ENCODE data around the gene HACE1.
"Not testable (repeated sequence)": the region's sequence is repeated elsewhere in the genome, so short reads cannot be mapped to it uniquely, and the experiment has no call there.

HACE1 gene

DNA sequence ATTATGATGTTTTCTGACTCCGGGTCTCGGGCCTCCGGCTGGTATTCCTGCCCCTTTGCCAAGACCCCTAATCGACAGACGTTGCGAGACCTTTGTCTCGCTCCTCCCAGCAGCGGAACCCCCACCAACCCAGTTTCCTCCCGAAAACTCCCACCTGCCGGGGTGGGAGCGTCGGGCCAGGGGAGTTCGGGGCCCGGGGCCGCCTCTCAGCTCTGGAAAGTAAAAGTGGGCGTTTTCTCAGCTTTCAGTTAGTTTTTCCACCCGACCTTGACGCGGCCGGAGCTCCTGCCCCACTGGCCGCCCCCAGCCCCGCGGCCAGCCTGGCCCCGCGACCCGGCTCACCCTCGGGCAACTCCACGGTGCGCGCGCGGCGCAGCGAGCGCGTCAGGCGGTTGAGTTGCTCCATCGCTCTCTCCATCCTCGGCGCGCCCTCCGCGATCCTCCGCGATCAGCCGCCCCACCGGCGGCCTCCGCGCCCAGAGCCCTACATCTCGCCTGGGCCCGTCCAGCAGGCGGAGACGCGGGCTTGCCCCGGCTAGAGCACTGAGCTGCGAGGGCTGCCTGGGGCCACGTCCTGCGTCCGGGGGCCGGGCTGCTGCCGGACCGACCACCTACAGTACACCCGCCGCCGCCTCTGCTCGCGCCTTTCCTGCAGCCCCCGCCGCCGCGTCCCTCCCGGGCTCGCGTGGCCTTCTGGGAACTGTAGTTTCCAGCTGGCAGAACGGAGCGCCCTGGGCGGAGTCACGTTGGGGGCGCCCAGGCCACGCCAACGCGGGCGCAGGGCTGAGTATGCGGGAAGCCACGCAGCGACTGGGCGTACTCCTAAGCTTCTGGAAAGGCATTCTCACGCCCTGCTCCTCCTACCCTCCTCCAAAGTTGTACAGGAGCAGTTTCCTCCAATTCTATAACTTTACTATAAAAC, at the start of gene HACE1:
TSS of gene HACE1 (minus strand) at position 695 of the 922 bp plus-strand sequence. CDS start at position 418, 277 bp downstream.
- no peak for FAIRE-seq

DNA sequence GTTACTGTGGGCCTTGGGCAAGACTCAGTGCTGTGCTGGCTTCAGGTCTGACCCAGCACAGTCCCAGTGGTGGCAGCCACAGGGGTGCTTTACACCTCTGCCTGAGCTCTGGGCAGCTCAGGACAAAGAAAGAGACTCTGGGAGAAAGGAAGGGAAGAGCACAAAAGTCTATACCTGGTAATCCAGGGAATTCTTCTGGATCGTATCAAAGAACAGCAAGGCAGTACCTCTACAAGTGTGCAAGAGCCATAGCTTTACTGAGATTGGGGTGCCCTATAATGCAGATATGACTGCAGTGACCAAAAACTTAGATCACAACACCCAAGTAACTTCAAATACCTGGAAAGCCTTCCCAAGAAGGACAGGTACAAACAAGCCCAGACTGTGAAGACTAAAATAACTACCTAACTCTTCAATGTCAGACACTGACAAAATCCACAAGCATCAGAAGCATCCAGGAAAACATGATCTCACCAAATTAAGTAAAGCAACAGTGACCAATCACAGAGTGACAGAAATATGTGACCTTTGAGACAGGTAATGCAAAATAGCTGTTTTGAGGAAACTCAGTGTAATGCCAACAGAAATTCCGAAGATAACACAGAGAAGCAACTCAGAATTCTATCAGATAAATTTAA, 49.3 kb upstream of the HACE1 start:
- FAIRE-seq = no peak

- FAIRE-seq = no peak
These were observed 48.5 kb upstream of the HACE1 start for GRCh38 chr6:104908031-104908887.

DNA sequence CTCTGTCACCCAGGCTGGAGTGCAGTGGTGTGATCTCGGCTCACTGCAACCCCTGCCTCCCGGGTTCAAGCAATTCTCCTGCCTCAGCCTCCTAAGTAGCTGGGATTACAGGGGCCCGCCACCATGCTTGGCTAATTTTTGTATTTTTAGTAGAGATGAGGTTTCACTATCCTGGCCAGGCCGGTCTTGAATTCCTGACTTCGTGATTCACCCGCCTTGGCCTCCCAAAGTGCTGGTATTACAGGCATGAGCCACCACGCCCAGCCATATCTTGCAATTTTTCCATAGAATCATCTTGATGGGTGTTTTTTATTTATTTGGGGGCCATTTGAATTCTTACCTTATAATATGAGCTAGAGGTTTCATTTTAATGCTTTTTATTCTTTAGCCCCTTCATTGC, 39.2 kb upstream of the HACE1 start:
- FAIRE-seq = not testable (repeated sequence)

GRCh38 chr6:104896914-104897313, 37.2 kb upstream of the HACE1 start:
- FAIRE-seq = no peak

DNA sequence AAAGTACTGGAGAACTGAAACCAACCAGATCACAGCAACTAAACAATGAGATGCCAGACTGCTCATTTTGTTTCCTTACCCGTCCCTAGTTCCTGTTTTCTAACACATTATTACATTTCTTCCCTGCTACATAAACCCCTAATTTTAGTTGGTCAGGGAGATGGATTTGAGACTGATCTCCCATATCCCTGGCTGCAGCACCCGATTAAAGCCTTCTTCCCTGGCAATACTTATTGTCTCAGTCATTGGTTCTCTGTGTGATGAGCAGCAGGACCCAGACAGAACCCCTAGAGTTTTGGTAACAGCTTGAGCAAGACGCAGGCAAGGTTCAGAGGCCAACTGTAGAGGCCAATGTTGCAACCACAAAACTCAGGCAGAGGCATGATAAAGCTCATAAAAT, 28.3 kb upstream of the HACE1 start:
- FAIRE-seq = no peak

DNA sequence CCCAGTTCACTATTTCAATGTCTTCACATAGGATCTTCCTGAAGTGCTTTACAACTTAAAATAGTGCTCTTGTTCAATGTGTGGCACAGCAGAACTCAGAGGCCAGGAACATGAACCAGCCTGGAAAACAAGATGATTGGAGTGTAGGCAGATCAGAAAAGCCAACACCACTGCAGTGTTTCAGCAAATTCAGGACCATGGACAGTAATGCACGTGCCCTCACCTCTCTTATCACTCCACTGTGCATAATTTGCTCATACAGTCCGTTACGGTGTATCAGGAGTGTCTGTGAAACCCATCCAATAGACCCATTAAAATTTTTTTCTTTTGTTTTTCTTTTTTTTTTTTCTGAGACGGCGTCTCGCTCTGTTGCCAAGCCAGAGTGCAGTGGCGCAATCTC, 27.6 kb upstream of the HACE1 start:
- FAIRE-seq = no peak

DNA sequence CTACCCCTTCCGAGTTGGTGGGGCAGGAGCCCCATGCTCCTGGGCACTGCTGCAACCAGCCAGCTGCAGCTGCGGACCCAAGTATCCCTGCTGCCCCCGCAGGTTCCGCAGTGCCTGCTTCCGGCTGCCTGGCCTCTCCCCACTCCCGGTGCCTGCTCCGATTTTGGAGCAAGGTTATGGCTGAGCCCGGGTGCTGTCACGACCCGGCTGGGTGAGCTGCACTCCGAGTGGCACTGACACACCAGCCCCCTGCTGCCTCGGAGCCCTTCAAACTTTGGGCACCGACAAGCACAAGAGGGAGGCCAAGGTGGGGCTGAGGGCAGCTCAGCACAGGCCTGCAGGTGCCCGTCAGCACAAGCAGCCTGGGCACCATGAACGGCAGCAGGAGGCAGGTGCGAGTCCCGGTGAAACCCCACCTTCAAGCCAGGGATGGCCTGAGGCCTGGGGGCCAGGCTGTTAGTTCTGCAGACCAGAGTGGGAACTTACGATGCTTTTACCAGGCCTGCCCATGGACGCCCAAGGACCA, 25.9 kb upstream of the HACE1 start:
- FAIRE-seq = no peak

GRCh38 chr6:104884867-104885517, 25.3 kb upstream of the HACE1 start:
- no peak for FAIRE-seq

DNA sequence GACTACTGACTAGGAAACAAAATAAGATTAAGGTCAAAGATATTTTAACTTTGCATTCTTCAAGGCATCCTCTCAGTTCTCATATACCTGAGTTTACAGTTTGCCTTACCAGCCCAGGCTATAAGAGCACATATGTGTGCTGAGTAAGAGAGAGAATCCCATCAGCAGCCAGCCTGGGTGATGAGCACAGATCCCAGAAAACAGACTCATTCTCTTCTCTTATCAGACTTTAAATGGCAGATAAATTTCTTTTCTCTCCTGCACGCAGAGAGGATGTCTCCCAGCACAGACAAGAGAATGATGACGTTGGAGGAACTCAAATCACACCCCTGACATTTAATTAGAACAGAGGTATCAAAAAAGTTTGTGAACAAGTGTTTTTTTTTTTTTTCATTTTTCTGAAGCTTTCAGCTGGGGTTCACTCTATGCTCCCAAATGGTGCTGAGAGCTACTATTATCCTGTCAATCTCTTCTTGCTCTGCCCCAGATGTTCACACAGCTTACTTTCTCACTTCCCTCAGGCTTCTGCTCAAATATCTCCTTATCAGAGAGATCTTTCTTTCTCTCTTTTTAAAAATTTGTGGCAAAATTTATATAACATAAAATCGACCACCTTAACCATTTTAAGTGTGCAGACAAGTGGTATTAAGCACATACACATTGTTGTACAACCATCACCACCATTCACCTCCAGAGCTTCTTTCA, 22.4 kb upstream of the HACE1 start:
- FAIRE-seq = no peak

- no peak for FAIRE-seq
These were observed 2.7 kb upstream of the HACE1 start for GRCh38 chr6:104862456-104862855.

DNA sequence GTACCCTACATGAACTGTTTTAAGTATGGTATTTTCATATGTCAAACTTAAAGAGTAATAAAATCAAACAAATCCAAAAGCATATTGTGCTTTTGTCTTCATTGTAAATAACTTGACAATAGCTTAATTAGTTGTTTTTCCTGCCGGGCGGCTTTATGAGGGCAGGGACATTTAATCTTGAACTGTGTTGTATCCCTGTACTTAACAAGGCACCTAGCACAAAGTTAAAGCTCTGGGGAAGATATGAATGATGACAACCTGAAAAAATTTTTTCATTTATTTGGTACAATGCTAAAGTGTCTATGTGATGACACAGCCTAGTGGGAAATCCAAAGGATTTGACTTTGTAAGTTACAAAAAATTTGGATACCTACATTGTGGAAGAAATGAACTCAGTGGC, 502 bp upstream of the HACE1 start:
- FAIRE-seq = no peak

- FAIRE-seq = no peak
These were observed 1.1 kb downstream of the HACE1 start for GRCh38 chr6:104858642-104859041.

DNA sequence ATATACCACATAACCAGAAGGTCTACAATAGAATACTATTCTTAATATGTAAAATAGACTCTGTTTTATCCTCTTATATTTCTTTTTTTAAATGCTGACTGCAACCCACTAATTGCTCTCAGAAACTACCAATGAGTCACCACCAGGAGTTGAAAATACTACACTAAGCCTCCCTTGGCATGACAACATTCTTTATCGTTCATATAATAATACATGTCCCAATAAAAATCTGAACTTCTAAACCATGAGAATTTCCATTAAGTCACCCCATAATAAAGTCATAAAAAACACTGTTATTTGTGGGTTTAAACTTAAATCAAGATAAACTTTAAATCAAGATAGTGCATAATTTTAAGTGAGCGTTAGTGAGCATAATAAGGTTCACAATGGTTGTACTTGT, 4.2 kb downstream of the HACE1 start:
- FAIRE-seq = no peak

- FAIRE-seq = not testable (repeated sequence)
These were observed 12.0 kb downstream of the HACE1 start for GRCh38 chr6:104847721-104848120.

GRCh38 chr6:104843229-104843628, 16.5 kb downstream of the HACE1 start:
- peak; percentile 18 for FAIRE-seq

- no peak for FAIRE-seq
These were observed 22.6 kb downstream of the HACE1 start for GRCh38 chr6:104837158-104837557.

DNA sequence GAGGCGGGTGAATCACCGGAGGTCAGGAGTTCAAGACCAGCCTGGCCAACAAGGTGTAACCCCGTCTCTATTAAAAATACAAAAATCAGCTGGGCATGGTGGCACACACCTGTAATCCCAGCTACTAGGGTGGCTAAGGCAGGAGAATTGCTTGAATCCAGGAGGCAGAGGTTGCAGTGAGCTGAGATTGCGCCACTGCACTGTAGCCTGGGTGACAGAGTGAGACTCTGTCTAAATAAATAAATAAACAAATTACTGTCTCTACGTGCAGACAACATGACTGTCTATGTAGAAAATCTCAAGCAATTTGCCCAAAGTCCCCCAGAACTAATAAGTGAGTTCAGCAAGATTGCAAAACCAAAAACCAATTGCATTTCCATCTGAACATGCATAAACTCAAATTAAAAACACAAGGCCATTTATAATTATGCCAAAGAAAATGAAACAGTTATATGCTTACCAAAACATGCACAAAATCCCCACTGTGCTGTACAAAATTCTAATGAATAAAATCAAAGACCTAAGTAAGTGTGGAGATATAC, 23.2 kb downstream of the HACE1 start:
- FAIRE-seq = not testable (repeated sequence)

DNA sequence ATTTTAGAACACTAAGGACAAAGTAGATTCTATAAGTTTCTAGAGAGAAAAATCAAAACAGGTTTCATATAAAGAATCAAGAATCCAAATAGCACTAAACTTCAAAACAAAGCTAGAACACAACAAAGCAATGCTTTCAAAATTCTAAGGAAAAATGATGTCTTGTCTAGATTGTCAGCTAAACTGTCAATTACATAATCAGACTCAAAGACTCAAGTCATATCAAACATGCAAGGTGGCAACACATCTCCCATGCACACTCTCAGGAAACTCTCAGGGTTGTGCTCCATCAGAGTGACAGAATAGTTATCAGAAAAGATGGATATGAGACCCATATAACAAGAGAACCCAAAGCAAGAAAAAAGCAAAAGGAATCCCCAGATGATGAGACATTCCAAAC, 23.9 kb downstream of the HACE1 start:
- FAIRE-seq = no peak

DNA sequence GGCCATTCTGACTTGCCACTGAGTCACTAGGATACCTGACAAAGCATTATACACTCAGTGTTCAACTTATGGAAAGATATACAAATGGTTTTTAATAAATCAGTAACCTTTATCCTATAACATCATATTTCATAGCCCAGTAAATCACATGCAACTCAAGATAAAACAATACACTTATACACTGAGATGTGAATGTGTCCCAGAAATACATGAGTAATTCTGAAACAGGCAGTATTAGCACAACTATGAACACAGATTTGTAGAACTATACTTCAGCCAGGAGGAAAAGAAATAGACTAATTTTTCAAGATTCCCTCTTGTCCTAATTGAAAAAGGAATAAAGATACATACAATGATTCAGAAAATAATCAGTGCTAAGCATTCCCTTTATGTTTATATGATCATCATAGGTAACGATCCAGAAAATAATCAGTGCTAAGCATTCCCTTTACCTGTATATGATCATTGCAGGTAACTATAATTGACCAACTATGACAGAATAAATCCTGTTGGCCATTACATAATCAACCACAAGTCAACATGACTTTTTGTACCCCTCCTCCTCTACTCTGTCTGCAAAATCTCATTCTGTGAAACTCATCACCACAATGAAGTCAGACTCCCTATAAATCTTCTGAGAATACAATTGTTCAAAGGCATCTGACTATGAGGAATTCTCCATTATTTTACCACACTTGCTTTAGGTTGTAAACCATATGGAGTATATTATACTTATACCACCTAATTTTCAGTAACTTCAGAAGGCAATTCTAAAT, 30.3 kb downstream of the HACE1 start:
- FAIRE-seq = no peak

DNA sequence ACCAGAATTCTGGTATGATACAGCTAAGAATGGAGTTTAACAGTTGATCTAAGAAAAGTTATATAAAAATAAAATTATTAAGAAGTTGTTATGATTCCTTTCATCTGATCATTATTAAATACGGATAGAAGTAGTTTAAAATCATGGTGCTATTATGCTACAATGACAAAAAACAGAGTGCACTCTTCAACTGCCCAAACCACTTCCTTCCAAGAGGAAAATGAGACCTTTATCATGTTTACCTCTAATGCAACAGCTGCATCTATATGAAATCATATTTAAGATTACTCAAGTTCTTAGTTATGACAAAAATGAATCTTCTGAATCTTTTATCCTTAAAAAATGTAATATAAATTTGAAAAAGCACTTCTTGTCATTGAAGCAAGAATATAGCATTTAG, 31.2 kb downstream of the HACE1 start:
- no peak for FAIRE-seq

Measured in colon (tissue), 2 donors.